GM21576 (cell line): ENCODE measurements around the gene SCNN1B.

Experiments used
- ATAC-seq: cut with Tn5 transposase; IDR thresholded peaks from one replicate; pipeline ENCODE4 v1.9.1; 2021; ENCODE audit warnings: mild to moderate bottlenecking, moderate library complexity; ENCODE audit not compliant: unreplicated experiment

SCNN1B gene

DNA sequence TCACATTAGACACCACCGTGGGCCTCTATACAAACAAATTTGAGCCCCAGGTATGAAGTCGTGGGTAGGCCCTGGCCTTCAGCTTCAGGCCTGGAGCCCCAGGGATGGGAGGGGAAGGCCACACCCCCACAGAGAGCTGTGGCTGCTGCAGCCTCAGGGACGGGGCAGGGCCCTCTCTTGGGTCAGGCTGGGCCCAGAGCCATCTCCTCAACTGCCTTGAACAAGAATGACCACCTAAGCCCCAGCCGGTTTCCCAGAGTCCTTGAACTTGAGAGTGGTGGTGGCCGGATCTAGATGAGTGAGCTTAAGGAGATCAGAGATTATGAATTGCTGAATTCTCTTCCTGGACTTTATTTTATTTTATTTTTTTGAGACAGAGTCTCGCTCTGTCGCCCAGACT lies 18.6 kb downstream of the SCNN1B start:
- no peak for ATAC-seq

DNA sequence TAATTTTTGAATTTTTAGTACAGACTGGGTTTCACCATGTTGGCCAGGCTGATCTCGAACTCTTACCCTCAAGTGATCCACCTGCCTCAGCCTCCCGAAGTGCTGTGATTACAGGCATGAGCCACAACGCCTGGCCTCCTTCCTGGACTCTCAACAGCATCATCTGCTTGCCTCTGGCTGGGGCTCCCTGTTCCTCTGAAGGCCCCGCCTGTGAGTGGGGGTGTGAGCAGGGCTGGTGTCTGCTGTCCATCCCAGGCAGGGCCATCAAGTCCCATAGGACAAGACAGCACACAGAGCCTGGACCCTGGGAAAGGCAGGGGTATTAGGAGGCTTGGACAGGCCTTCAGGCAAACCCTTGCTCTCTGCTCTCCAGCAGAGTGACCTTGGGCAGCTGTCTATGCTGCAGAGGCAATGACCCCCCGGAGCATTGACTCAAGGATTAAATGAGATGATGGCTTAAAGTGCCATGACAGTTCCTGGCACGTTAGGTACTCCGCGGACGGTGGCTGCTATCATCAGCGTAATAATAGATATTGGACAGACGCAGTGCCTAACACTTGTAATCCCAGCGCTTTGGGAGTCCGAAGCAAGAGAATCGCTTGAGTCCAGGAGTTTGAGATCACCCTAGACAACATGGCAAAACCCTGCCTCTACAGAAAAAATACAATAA lies 19.2 kb downstream of the SCNN1B start:
- no peak for ATAC-seq

DNA sequence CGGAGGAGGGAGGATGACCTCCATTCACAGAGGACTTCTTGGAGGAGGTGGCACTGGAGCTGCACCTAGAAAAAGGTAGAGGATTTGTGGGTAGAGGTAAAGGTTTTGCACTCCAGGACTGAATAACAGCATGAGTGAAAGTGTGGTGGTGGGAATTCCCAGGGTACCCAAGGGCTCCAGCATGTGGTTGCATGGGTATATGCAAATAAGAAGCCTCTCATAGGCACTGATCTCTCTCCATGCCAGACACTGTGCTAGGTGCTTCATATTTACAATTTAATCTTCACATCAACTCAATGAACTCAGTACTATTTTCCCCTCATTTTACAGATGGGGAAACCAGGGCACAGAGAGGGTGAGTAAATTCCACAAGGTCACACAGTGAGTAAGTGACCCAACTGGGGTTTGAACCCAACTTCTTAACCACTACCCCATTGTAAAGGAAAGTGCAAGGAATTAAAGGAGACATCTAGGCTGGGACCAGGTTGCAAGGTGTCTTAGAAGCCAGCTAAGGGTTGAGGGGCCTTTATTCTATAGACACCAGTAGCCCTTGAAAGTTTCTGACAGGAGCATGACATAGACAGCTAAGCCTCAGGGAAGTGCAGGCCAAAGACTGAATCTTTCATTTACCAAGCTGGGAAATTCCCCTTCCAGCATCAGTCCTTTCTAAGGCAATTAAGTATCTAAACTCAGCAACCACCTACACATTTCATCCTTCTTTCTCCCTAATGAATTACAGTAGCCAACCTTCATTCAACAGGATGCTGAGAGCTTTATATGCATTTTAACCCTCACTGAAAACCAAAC lies 21.3 kb downstream of the SCNN1B start:
- ATAC-seq: no peak

DNA sequence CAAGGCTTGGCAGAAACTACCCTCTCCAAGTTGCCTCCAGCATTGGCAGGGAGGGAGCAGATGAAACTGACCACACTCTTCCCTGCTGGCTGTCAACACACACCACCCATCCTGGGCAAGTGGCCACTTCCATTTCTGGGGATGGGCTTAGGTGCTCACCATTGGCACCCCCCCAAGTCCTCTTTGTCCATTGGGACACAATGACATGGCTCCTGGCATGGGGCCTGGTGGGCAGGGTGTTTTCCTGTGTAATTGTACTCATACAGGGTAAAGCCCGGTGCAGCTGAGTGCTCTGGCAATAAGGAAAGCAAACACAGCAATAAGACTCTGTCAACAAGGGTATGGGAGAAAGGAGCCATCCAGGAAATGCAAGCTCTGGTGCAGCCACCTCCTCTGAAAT lies 22.6 kb downstream of the SCNN1B start:
- no peak for ATAC-seq

DNA sequence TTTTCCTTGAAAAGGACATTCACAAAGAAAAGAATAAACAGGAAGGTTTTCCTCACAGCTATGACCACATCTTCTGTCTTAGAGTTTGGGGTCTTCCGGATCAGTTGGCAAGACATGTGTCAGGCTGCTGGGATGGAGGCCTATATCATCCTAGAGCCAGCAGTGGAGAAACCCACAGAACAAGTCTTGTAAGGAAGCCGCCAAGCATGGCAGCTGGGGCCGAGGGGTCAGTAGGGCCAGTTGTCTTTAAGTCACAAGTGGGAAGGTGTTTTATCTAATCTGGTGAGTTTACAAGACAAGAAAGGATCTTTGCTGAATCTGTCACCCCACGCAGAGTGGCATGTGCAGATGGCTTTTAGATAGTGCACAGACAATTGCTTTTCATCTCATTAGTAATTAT lies 25.7 kb downstream of the SCNN1B start:
- ATAC-seq: no peak

DNA sequence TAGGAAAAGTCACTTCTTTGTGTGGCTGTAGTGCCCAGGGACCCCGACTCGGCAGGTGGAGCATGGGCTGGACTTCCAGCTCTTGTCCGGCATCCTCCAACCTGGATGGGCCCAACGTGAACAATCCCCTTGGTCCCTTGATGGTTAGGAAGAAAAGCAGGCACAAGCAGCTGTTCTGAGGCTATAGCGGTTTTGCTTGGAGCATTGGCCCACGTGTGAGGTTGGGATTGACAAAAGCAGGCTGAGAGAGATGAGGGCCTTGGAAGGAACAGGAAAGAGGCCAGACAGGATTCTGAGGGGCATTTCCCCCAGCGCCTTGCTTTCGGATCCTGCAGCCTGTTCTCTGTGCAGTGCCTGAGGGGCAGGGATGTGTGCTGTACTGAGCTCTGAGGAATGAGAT lies 28.1 kb downstream of the SCNN1B start:
- ATAC-seq: no peak

DNA sequence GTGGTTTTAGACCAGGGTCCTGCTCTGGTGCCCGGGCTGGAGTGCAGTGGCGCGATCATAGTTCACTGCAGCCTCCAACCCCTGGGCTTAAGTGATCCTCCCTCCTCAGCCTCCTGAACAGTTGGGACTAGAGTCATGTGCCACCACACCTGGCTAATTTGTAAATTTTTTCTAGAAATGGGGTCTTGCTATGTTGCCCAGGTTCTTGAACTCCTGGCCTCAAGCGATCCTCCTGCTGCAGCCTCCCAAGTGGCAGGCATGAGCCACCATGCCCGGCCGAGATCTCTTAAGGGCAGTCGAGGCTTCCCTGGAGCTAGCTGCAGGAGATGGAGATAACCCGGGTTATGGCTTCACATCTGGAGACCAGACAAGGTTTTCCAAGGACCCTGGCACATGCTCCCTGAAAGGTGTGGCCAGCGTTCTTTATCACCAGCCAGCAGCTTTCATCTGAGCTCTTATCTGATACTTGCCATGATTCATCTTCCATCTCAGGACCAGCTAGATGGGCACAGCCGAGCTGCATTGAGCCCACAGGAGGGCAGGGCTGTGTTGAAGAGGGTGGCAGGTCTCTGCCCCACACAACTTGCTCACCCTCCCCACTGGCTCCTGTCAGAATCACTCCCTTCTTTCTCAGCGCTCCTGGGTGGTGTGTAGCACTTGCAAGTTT lies 28.6 kb downstream of the SCNN1B start:
- ATAC-seq: no peak

DNA sequence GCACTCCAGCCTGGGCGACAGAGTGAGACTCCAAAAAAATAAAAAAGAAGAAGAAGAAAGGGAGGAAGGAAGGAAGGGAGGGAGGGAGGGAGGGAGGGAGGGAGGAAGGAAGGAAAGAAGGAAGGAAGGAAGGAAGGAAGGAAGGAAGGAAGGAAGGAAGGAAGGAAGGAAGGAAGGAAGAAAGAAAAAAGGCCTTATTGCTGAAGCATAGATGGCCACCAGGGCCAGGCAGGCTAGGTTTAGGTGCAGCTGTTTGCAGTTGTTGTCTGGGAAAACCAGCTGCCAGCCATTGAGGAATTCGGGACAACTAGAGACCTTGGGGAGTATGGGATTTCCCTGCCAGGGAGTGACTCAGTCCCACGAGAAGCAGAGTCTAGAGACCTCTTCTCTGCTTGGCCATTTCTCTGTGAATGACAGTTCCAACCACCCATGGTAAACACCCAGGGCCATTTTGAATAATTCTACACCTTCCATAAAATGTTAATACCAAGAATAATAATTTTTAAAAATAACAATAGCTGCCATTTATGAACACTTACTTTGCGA lies 31.0 kb downstream of the SCNN1B start:
- no peak for ATAC-seq

DNA sequence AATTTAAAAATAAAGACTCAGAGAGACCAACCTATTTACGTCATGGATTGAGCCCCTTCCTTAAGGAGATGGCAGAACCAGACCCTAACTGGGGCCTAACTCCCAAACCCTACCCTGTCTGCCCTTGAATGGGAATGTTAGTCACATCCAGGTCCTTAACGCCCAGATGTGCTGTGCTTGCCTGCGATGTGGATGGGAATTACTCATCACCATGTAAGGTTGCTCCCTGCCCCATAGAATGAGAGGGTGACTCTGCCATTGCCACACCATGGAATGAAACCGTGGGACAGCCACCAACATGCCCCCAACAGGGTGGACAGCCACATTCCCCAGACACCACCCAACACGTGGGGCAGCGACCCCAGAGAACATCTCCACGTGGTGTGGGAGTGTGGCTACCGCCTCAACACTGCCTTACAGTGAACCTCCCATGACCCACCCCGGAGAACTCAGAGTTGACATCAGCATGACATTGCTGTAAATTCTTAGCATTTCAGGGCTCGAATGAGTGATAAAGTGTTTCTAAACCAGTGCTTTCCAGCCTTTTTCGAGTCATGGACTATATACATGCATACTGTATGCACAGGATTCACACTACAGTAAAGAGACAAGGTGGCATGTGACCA lies 31.8 kb downstream of the SCNN1B start:
- ATAC-seq: no peak

DNA sequence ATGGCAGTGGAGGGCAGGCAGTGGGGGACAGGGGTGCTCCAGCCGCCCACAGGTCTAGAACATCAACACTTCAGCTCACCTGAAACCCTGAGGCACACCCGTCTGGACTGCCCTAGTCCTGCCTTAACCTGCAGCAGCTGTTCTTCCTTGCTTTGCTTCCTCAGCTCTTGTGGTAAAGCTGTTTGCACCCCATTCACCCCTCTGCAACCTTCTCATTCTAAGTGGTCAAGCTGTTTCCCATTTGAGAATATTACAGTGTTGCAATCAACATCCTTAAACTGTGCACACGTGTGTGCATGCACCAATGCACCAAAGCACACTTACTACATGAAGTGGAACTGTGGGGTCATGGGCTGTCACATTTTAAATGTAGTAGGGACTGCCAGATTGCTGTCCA lies 32.4 kb downstream of the SCNN1B start:
- peak; percentile 36 for ATAC-seq

DNA sequence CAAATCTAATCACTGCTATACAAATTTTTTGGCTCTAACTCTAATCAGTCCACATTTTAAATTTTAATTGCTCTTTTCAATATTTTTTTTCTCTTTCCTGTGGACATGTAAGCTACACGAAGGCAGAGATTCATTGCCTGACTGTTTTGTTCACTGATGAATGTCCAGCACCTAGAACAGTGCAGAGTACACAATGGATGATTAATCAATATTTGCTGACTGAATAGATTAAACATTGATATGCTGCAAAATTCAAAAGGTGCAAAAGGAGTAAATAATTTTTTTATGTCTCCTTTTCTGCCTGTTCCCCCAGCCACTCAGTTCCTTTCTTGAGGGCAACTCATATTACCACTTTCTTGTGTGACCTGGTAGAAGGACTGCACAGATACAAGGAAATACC lies 32.8 kb downstream of the SCNN1B start:
- no peak for ATAC-seq

DNA sequence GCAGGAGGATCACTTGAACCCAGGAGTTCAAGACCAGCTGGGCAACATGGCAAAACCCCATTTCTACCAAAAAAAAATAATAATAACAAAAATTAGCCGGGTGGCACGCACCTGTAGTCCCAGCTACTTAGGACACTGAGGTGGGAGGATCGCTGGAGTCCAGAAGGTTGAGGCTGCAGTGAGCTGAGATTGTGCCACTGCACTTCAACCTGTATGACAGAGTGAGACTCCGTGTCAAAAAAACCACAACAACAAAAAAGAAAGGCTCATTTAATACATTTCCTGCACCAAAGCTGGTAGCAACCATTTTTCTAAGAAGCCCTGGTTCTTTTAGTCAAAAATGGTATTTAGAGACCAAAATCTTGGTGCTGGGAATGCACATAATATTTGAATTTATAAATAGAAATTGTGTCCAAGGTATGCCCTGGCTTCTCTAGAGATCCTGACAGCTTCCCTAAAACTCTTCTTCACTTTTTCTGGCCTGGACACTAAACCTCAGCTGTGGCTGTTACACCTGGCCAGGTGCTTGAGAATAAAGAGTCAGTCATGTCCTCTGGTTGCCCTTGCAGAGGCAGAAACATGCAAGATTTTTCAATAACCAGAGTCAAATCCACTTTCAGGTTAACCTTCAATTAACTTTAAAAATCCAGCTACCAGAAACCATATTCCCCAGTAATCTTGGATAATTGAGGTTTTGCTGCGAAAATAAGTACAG lies 35.9 kb downstream of the SCNN1B start:
- ATAC-seq: no peak

DNA sequence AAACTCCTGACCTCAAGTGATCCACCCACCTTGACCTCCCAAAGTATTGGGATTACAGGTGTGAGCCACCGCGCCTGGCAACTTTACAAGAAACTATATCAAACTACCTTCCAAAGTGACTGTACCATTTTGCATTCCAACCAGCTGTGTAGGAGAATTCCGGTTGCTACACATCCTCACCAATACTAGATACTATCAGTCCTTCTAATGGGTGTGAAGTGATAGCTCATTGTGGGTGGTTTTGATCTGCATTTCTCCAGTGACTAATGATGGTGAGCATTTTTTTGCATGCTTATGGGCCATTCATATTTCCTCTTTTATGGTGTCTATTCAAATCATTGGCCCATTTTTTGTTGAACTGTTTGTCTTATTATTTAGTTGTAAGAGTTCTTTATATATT lies 37.7 kb downstream of the SCNN1B start:
- ATAC-seq: no peak

DNA sequence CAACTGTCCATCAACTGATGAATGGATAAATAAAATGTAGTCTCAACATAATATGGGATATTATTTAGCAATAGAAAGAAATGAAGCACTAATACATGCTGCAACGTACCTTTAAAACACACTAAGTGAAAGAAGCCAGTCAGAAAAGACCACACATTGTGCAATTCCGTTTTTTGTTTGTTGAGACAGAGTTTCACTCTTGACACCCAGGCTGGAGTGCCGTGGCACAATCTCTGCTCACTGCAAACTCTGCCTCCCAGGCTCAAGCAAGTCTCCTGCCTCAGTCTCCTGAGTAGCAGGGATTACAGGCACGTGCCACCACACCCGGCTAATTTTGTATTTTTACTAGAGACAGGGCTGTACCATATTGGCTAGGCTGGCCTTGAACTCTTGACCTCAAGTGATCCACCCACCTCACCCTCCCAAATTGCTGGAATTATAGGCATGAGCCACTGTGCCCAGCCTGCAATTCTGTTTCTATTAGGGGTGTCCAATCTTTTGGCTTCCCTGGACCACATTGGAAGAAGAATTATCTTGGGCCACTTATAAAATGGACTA lies 40.1 kb downstream of the SCNN1B start:
- ATAC-seq: no peak

DNA sequence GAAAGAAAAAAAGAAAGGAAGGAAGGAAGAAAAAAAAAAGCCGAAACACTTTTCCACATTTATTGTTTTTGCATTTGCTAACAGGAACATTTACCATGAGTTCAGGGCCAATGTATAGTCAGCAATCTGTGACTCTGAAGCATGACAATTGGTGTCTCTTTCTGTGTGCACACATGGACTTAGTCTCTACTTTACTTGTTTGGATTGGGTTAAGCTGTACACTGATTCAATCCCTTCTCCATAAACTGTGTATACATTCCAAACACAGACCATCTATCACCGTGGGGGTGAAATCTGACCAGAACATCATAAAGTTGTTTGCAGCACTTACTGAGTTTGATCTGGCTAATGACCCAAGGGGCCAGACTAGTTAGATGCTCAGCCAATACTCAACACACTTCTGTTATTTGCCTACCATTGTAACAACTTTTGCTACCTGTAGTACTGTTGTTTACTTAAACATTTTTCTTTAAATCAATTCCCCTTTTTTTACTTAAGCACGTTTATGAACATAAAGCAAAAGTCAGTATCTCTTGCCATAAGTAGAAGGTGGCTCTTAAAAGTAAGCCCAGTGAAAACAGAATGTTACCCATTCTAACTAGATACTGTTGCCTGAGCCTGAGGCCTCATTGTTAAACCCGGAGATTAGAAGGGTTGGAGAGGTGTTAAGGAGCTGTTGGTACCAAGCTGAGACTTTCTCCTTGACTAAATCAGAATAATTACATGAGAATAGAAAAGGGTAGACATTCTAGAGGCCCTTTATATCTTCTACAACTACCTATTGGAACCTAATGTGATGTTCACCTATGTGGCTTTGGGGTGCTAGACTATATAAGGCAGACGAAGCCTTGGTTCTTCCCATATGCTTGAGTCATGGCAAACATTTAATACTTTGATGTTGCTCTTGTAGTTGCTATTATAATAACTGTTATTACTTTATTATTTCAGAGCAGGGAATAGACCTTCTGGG lies 41.8 kb downstream of the SCNN1B start:
- no peak for ATAC-seq

DNA sequence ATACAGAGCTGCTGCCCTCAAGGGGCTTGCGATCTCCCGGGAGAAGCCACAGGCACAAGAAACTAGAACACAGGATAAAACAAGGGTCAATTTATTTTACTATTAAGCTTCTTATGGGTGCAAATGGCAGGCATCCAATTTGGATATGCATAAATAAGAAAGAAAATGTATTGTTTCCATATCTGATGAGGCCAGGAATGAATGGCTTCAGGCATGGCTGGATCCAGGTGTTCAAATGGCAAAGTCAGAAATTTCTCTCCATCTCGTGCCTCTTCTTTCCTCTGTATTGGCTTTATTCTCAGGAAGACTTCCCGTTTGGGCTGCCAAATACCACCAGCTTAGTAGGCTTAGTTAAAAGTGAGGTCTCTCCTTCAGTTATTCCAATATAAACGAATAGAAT lies 43.1 kb downstream of the SCNN1B start:
- no peak for ATAC-seq

DNA sequence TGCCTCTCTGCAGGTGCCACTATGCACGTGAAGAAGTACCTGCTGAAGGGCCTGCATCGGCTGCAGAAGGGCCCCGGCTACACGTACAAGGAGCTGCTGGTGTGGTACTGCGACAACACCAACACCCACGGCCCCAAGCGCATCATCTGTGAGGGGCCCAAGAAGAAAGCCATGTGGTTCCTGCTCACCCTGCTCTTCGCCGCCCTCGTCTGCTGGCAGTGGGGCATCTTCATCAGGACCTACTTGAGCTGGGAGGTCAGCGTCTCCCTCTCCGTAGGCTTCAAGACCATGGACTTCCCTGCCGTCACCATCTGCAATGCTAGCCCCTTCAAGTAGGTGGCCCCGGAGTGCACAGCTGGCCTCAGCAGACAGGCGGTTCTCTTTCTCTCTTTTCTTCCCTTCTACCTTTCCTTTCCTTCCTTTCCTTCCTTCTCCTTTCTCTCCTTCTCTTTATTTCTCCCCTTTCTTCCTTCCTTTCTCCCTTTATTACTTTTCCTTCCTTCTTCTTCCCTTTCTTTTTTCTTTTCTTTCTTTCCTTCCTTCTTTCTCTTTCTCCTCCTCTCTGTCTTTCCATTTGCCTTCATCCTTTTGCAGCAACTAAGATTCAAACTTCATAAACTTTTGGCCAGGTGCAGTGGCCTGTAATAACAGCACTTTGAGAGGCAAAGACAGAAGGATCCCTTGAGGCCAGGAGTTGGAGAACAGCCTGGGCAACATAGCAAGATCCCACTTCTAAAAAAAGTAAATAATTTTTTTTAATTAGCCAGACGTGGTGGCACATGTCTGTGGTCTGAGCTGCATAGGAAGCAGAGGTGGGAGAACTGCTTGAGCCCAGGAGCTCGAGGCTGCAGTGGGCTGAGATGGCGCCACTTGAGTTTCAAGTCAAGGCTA lies 46.7 kb downstream of the SCNN1B start:
- no peak for ATAC-seq

DNA sequence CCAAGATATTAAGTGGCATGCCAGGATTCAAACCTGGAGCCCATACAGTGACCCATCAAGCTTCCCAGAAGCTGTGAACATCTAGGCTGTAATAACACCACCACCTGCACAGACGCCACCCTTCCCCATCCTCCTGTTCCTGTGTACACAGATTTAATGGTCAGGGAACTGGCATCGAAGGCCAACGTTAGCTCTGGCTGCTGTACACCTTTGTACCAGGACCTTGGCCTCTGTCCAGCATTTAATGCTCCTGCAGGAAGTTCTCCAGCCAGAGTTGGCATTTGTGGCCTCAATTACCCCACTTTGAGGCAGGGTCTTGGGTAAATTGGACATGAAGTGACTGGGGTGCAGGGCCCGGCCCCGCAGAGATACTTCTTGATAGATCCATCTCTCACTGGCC lies 49.3 kb downstream of the SCNN1B start:
- no peak for ATAC-seq
